NCI-H524 (cell line): ENCODE measurements around the gene GSX1.
"Not testable (repeated sequence)": the region's sequence is repeated elsewhere in the genome, so short reads cannot be mapped to it uniquely, and the experiment has no call there.

Experiments
- DNase-seq, 2 experiments: peaks; one replicate each; lab custom pipeline; 2025; lab: John Stamatoyannopoulos, UW

GSX1 gene

GRCh38 chr13:27792393-27793218, at the start of gene GSX1:
Gene GSX1 (plus strand): TSS chr13:27792483. CDS start chr13:27792691, 208 bp downstream.
- peak in 1 of 2 experiments; percentile 46 for DNase-seq

GRCh38 chr13:27744801-27745200, 47.5 kb upstream of the GSX1 start:
- no peak for DNase-seq

- no peak for DNase-seq
Observed at GRCh38 chr13:27745301-27745700, 47.0 kb upstream of the GSX1 start.

- not testable (repeated sequence) for DNase-seq
Observed at GRCh38 chr13:27748143-27748542, 44.1 kb upstream of the GSX1 start.

- DNase-seq, result no peak
Observed at GRCh38 chr13:27751953-27752532, 40.2 kb upstream of the GSX1 start.

- peak in 1 of 2 experiments; percentile 22 for DNase-seq
Observed at GRCh38 chr13:27765650-27766049, 26.6 kb upstream of the GSX1 start.

- DNase-seq, result peak; percentile 34 to 55
Observed at GRCh38 chr13:27770809-27771208, 21.5 kb upstream of the GSX1 start.

- no peak for DNase-seq
Observed at GRCh38 chr13:27772651-27773425, 19.4 kb upstream of the GSX1 start.

- no peak for DNase-seq
Observed at GRCh38 chr13:27774169-27774568, 18.1 kb upstream of the GSX1 start.

- DNase-seq, result no peak
Observed at GRCh38 chr13:27774651-27775050, 17.6 kb upstream of the GSX1 start.

GRCh38 chr13:27775943-27776342, 16.3 kb upstream of the GSX1 start:
- DNase-seq, result no peak

GRCh38 chr13:27782151-27782550, 10.1 kb upstream of the GSX1 start:
- no peak for DNase-seq

- DNase-seq, result peak in 1 of 2 experiments; percentile 46
Observed at GRCh38 chr13:27783111-27783510, 9.2 kb upstream of the GSX1 start.

- DNase-seq, result no peak
Observed at GRCh38 chr13:27788271-27788670, 4.0 kb upstream of the GSX1 start.

GRCh38 chr13:27789153-27789494, 3.2 kb upstream of the GSX1 start:
- DNase-seq, result no peak

GRCh38 chr13:27789495-27790303, 2.6 kb upstream of the GSX1 start:
- peak in 1 of 2 experiments; percentile 28 for DNase-seq

GRCh38 chr13:27790523-27790922, 1.8 kb upstream of the GSX1 start:
- peak; percentile 45 to 64 for DNase-seq

- peak in 1 of 2 experiments; percentile 52 for DNase-seq
Observed at GRCh38 chr13:27791146-27791900, 960 bp upstream of the GSX1 start.

GRCh38 chr13:27791901-27792392, 336 bp upstream of the GSX1 start:
- DNase-seq, result no peak

- peak; percentile 30 to 64 for DNase-seq
Observed at GRCh38 chr13:27793507-27794367, 1.5 kb downstream of the GSX1 start.
